HepG2 (cell line): ENCODE measurements around the gene USP10. TPM values are rescaled to one million over a fixed set of nuclear protein-coding genes. Genes with fewer than 3 reads are reported as not detected.

Experiments used
- BCL3 ChIP-seq: sonication (generic); formaldehyde crosslinking; IDR thresholded peaks from 2 replicates; pipeline ENCODE4 v1.5.1; 2020; ENCODE audit warnings: mild to moderate bottlenecking, missing genetic modification reagents, moderate library complexity
- HCFC1 ChIP-seq: fragments of 150-350 bp; IDR thresholded peaks from 2 replicates; pipeline ENCODE4 v1.6.1; 2014; ENCODE audit warnings: low read depth, low read length
- HIC2 ChIP-seq: sonication (generic); formaldehyde crosslinking; IDR thresholded peaks from 2 replicates; pipeline ENCODE4 v1.9.0; 2022; ENCODE audit warnings: low read depth, missing genetic modification reagents
- JUN ChIP-seq: sonication (generic); formaldehyde crosslinking; IDR thresholded peaks from 2 replicates; pipeline ENCODE4 v1.4.0; 2020; ENCODE audit warnings: mild to moderate bottlenecking, missing genetic modification reagents
- KDM5B ChIP-seq: sonication (generic); formaldehyde crosslinking; IDR thresholded peaks from 2 replicates; pipeline ENCODE4 v1.4.0; 2020; ENCODE audit warnings: missing genetic modification reagents, mild to moderate bottlenecking, borderline replicate concordance
- MXI1 ChIP-seq: IDR thresholded peaks from 3 replicates; pipeline ENCODE4 v1.6.1; 2012; ENCODE audit warnings: low read depth, low read length, inconsistent platforms, borderline replicate concordance
- NCOA1 ChIP-seq: sonication (generic); formaldehyde crosslinking; IDR thresholded peaks from 2 replicates; pipeline ENCODE4 v1.9.0; 2021; ENCODE audit warnings: missing genetic modification reagents
- SMARCC2 ChIP-seq: fragments of 450-650 bp; IDR thresholded peaks from 2 replicates; pipeline ENCODE4 v1.6.1; 2017; ENCODE audit warnings: antibody characterized with exemption, mild to moderate bottlenecking
- SNAPC2 ChIP-seq: sonication (generic); formaldehyde crosslinking; IDR thresholded peaks from 2 replicates; pipeline ENCODE4 v1.8.1; 2022; ENCODE audit warnings: mild to moderate bottlenecking, missing genetic modification reagents
- SOX6 ChIP-seq, 2 experiments: fragments of 450-650 bp in 1 of 2; sonication (generic) in 1 of 2; formaldehyde crosslinking in 1 of 2; IDR thresholded peaks; 2 replicates each; pipeline versions ENCODE4 v1.4.0 to v1.6.1; 2017 to 2020; ENCODE audit warnings: antibody characterized with exemption in 1 of 2, mild to moderate bottlenecking in 1 of 2, missing genetic modification reagents in 1 of 2
- SP4 ChIP-seq: sonication (generic); formaldehyde crosslinking; IDR thresholded peaks from 2 replicates; pipeline ENCODE4 v1.8.1; 2023; ENCODE audit warnings: mild to moderate bottlenecking, missing genetic modification reagents
- STAT6 ChIP-seq: sonication (generic); formaldehyde crosslinking; IDR thresholded peaks from 2 replicates; pipeline ENCODE4 v1.4.0; 2020; ENCODE audit warnings: missing genetic modification reagents, mild to moderate bottlenecking, borderline replicate concordance
- ZBTB38 ChIP-seq: sonication (generic); formaldehyde crosslinking; IDR thresholded peaks from 2 replicates; pipeline ENCODE4 v1.5.1; 2020; ENCODE audit warnings: mild to moderate bottlenecking, missing genetic modification reagents
- ZKSCAN5 ChIP-seq: sonication (generic); formaldehyde crosslinking; IDR thresholded peaks from 2 replicates; pipeline ENCODE4 v1.5.1; 2020; ENCODE audit warnings: mild to moderate bottlenecking, missing genetic modification reagents
- ZNF138 ChIP-seq: sonication (generic); formaldehyde crosslinking; IDR thresholded peaks from 2 replicates; pipeline ENCODE4 v1.5.0; 2020; ENCODE audit warnings: mild to moderate bottlenecking, low read depth, missing genetic modification reagents
- ZNF337 ChIP-seq: sonication (generic); formaldehyde crosslinking; IDR thresholded peaks from 2 replicates; pipeline ENCODE4 v1.5.1; 2020; ENCODE audit warnings: missing genetic modification reagents, low read depth, mild to moderate bottlenecking, borderline replicate concordance
- ZNF34 ChIP-seq: sonication (generic); formaldehyde crosslinking; IDR thresholded peaks from 2 replicates; pipeline ENCODE4 v1.4.0; 2020; ENCODE audit warnings: mild to moderate bottlenecking, missing genetic modification reagents, borderline replicate concordance
- ZNF503 ChIP-seq: sonication (generic); formaldehyde crosslinking; IDR thresholded peaks from 2 replicates; pipeline ENCODE4 v1.4.0; 2020; ENCODE audit warnings: missing genetic modification reagents
- ZNF563 ChIP-seq: sonication (generic); formaldehyde crosslinking; IDR thresholded peaks from 2 replicates; pipeline ENCODE4 v1.8.0; 2022; ENCODE audit warnings: mild to moderate bottlenecking, moderate library complexity, missing genetic modification reagents
- ZNF589 ChIP-seq: sonication (generic); formaldehyde crosslinking; conservative IDR thresholded peaks from 2 replicates; pipeline ENCODE4 v1.8.0; 2022; ENCODE audit warnings: mild to moderate bottlenecking, moderate library complexity, missing genetic modification reagents
- polyA plus RNA-seq, 8 experiments: library from polyadenylated mRNA; depleted of rRNA in 3 of 8; stranded (reverse) in 7 of 8; unstranded in 1 of 8; fragments of >200 nt; fragmentation: Illumina TruSeq in 4 of 8; extraction: Trizol in 4 of 8; gene quantifications; 2 replicates each; pipeline versions ENCODE4 v1.2.1 to v1.2.3, GENCODE V29; 2011 to 2016; ENCODE audit warnings: low read depth in 4 of 8, missing spikeins in 1 of 8, mixed read lengths in 1 of 8; ENCODE audit not compliant: insufficient read depth in 1 of 8
- total RNA-seq, 5 experiments: library from RNA; depleted of rRNA; stranded (reverse); fragments of >200 nt; fragmentation: Illumina TruSeq; extraction: Trizol; gene quantifications; 2 replicates each; pipeline ENCODE4 v1.2.3, GENCODE V29; 2016; ENCODE audit warnings: low read depth in 1 of 5

Gene USP10
- total and polyA plus RNA-seq, 2 of the 13 experiments (the other 11 are each of a cell fraction or from before 2014, with no cell fraction given): 79.1 to 122 TPM

GRCh38 chr16:84740596-84741116, 40.9 kb downstream of the USP10 start (continued):
- no peak for TF ChIP-seq ZNF503 (CRISPR knock-in tag)
- no peak for TF ChIP-seq SNAPC2 (CRISPR knock-in tag)
- peak; percentile 64 for TF ChIP-seq ZBTB38 (CRISPR knock-in tag)
- 0 out of 2 replicates have a peak, but pooled peaks have one; percentile 28 for TF ChIP-seq HIC2
- no peak for TF ChIP-seq ZNF563 (CRISPR knock-in tag)
- TF ChIP-seq ZNF138 (CRISPR knock-in tag): no peak
- no peak for TF ChIP-seq STAT6 (CRISPR knock-in tag)
- peak; percentile 51; the same call in 1 of the 2 replicates for TF ChIP-seq NCOA1 (CRISPR knock-in tag)
- no peak for TF ChIP-seq ZNF337
- no peak for TF ChIP-seq SOX6 (IDR thresholded peaks at IDR 0.05)
- TF ChIP-seq SOX6 (CRISPR knock-in tag; IDR thresholded peaks at IDR 0.05): 0 out of 2 replicates have a peak, but pooled peaks have one; percentile 21
- TF ChIP-seq ZKSCAN5 (CRISPR knock-in tag): no peak
- TF ChIP-seq SMARCC2: no peak
- no peak for TF ChIP-seq MXI1
- TF ChIP-seq KDM5B (CRISPR knock-in tag): no peak
- TF ChIP-seq JUN (CRISPR knock-in tag): no peak
- TF ChIP-seq SP4 (CRISPR knock-in tag): no peak
- TF ChIP-seq BCL3 (CRISPR knock-in tag): no peak
- no peak for TF ChIP-seq HCFC1
- TF ChIP-seq ZNF34: no peak
- no peak for TF ChIP-seq ZNF589 (CRISPR knock-in tag)
